Ectodermal cell (in vitro differentiated cells): Measurements from ENCODE around the gene CTSD.

ENCODE experiments used
- H3K27ac ChIP-seq: 2 replicates; pipeline ENCODE4 v1.7.0; 2013; ENCODE audit warnings: mild to moderate bottlenecking, low read depth, low read length; ENCODE audit not compliant: insufficient read depth, poor library complexity, severe bottlenecking
- H3K27me3 ChIP-seq: 2 replicates; pipeline ENCODE4 v1.7.0; 2013; ENCODE audit warnings: mild to moderate bottlenecking, low read length; ENCODE audit not compliant: insufficient read depth, control insufficient read depth, poor library complexity, severe bottlenecking
- H3K36me3 ChIP-seq: one replicate; pipeline ENCODE4 v1.7.0; 2013; ENCODE audit warnings: low read length; ENCODE audit not compliant: control insufficient read depth, insufficient read depth
- H3K4me1 ChIP-seq: one replicate; pipeline ENCODE4 v1.7.0; 2013; ENCODE audit warnings: low read length; ENCODE audit not compliant: control insufficient read depth, insufficient read depth
- H3K4me3 ChIP-seq: 2 replicates; pipeline ENCODE4 v1.7.0; 2013; ENCODE audit warnings: low read depth, low read length, control low read depth; ENCODE audit not compliant: insufficient read depth
- H3K9me3 ChIP-seq: 2 replicates; pipeline ENCODE4 v1.7.0; 2013; ENCODE audit warnings: mild to moderate bottlenecking, low read length, moderate library complexity; ENCODE audit not compliant: control insufficient read depth
- WGBS, 2 experiments: methylation state at CpG; one replicate each; pipeline ENCODE4 v1.1.7; 2013; ENCODE audit warnings: missing lambda C conversion rate in 2 of 2; 5-methylcytosine and 5-hydroxymethylcytosine counted together

Gene CTSD

DNA sequence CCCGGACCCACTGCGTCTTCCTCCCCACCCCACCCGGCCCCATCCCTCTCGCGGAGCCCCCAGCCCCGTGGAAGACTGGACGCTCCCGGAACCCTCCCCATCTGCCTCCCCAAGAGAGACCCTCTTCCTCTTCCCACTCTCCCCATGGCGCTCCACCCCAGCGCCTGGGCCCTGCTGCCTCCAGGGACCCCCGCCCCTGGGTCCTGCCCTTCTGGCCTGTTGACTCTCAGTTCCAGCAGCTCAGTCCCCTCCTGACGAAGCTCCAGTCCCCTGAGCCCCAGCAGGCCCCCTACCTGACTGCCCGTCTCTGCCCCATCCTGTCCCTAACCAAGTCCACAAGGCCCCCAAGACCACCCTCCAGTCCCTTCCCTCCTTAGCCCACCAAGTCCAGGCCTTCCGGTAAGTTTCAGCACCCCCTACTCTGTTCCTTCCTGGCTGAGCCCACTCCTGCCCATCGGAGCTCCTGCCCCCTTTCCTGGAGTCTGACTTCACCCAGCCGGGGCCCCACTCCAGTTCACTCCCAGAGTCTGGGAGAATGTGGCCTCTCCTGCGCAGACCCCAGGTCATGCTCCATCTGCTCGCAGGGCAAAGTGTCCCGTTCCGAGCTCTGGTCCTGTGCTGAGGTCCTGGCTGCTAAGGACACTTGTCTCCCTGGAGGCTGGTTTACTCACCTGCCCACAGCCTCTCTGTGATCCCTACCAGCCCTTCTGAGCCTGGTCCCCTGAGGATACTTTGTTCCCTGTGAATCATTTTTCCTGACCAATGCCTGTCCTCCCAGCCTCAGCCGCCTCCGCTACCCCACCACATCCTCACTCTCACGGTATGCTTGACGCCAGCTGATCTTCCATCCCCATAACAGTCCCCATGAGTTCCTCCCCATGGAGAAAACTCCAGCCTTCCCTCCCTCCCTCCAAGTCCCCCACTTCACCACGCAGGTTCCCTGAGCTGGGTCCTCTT lies 14.1 kb downstream of the CTSD start:
- WGBS, 2 experiments = 37 to 39% methylated on average over 25 of the region's 25 CpGs
- peaks cover 14% of the 10 kb centered on the region for H3K4me1 ChIP-seq
- peaks cover 44% of the 10 kb centered on the region for H3K27me3 ChIP-seq
- H3K4me3 ChIP-seq = no peak overlapping the region
- H3K36me3 ChIP-seq = no peaks in the 10 kb centered on the region
- H3K27ac ChIP-seq = no peak overlapping the region
- H3K9me3 ChIP-seq = no peaks in the 10 kb centered on the region

DNA sequence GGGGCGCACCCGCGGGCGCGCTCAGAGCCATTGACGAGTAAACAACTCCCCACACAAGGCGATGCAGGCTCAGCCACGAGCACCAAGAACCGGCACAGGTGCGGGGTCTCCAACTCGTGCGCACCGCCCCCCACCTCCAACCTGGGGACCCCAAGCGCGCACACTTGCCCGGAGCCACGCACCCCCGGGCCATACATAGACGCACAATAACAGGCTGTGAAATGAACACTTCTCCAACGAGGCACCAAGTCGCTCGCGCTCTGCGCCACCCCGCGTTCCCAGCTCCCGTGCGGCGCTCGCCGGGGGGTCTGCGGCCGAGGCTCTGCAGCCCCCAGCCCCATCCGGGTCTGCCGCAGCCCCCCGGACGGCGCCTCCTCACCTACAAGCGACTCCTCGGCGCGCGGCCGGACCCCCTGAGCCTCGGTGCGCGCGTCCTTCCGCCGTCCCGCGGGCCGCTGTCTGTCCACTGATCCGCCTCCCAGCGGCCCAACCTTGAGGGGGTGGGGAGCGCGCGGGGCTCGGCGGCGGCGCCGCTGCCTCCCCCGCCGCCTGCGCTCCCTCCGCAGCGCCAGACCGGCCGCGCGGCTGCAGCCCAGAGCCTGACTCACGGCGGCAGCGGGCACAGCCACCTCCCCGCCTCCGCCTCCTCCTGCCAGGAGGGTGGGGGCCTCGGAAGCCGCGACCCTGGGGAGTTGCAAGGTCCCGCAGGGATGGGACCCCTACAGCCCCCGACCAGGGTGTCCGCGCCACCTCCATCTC lies 14.9 kb downstream of the CTSD start:
- H3K27me3 ChIP-seq = peaks cover 48% of the 10 kb centered on the region
- no peaks in the 10 kb centered on the region for H3K36me3 ChIP-seq
- no peaks in the 10 kb centered on the region for H3K9me3 ChIP-seq
- H3K4me1 ChIP-seq = peaks cover 14% of the 10 kb centered on the region
- H3K4me3 ChIP-seq = peak overlapping the region; percentile 22
- H3K27ac ChIP-seq = no peak overlapping the region
- 3 to 5% methylated on average over 84 of the region's 84 CpGs for whole genome bisulfite sequencing, 2 experiments

DNA sequence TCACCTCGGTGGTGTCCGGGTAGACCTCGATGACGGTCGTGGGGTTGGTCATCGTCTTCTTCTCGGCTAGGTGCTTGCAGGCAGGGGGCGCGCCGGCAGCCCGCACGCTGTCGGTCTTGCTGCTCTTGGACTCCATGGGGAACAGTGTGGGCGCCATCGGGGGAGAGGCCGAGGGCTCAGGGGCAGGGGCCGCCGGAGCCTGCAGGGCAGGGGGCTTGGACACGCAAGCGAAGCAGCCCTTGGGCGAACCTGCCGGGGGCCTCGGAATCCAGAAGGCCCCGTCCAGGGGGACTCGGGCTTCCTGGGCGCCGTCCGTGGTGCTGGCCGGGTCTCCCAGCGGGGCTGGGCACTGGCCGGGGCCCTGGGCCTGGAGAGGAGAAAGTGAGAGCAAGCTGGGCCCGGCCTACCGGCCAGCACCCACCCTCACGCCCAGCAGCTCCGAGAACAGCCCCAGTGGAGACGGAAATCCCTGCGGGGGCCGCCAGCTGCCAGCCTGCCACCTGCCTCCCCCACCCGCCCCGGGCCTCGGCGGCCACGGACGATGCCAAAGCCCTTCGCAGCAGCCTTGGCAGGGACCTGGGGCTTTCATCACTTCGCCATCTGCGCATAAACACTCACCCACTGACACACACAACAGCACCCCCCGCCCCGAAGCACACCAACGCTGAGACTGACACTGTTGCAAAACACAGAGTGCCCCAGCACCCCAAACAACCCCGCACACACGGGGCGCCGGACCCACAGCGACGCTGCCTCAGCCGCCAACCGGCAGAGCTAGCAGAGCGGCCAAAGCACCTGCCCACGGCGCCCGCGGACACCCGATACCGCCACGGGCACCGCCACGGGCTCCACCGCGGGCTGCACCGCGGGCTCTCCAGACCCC lies 15.7 kb downstream of the CTSD start:
- H3K9me3 ChIP-seq = no peaks in the 10 kb centered on the region
- no peak overlapping the region for H3K27ac ChIP-seq
- H3K36me3 ChIP-seq = no peaks in the 10 kb centered on the region
- peak overlapping the region; percentile 22 for H3K4me3 ChIP-seq
- 62 to 65% methylated on average over 72 of the region's 72 CpGs for WGBS, 2 experiments
- H3K27me3 ChIP-seq = peaks cover 48% of the 10 kb centered on the region
- H3K4me1 ChIP-seq = peaks cover 14% of the 10 kb centered on the region

DNA sequence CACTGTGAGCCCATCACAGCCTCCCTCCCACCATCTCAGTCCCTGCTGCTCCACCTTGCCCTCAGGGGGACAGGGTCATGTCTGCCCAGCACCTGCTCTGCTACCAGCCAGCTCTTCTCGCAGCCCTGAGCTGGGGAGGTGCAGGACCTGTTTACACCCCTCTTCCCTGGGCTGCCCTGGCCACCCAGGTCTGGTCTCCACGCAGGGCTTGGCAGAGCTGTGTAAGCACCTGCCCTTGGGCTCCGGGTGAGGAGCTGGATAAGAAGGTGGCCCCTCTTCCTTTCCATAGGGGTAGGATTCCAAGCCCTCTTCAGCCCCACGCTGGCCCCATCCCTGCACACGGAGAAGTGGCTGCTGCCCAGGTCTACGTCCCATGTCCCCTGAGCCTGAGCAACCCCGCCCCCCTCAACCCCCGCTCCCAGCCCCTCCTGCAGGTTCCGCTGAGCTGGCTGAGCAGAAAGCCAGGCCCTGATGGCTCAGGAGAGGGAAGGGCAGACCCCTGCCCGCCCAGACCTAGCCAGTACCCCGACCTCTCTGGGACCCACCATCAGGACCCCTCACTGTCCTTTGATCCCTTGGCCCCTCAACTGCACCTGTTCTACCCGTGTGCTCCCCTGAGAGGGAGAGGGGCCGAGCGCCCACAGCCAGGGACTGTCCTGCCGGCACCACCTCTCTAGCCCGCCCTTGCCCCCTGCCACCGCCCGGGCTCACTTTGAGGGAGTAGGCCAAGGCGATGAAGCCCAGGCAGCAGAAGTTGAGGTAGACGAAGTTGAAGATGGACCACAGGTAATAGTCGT lies 16.6 kb downstream of the CTSD start:
- no peak overlapping the region for H3K27ac ChIP-seq
- H3K4me3 ChIP-seq = no peak overlapping the region
- 90 to 92% methylated on average over 21 of the region's 21 CpGs for WGBS, 2 experiments
- no peaks in the 10 kb centered on the region for H3K9me3 ChIP-seq
- H3K36me3 ChIP-seq = no peaks in the 10 kb centered on the region
- H3K4me1 ChIP-seq = peaks cover 14% of the 10 kb centered on the region
- peaks cover 50% of the 10 kb centered on the region for H3K27me3 ChIP-seq

DNA sequence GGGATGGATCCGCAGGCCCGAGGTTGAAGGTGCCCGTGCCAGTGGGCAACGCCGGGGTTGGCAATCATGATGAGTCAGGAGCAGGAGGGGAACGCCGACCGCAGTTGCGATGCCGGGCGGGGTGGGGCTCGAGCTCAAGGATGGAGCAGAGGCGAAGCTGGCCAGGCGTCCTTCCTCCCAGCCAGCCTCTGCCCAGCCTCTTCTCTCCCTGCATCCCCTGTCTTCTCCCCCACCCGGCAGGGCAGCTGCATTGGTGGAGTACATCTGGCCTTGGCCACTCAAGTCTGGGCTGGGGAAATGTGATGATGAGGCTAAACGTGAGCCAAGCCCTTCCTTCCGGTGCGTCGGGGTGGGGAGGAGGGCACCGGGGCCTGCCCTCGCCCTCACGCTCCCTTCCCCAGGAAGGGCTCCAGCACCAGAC lies 17.2 kb downstream of the CTSD start:
- Histone ChIP-seq H3K9me3 (no peaks in the 10 kb centered on the region), H3K36me3 (no peaks in the 10 kb centered on the region), H3K27me3 (peaks cover 53% of the 10 kb centered on the region), H3K27ac (no peak overlapping the region), H3K4me3 (no peak overlapping the region), H3K4me1 (peaks cover 14% of the 10 kb centered on the region)
- WGBS, 2 experiments = 93 to 94% methylated on average over 22 of the region's 22 CpGs

DNA sequence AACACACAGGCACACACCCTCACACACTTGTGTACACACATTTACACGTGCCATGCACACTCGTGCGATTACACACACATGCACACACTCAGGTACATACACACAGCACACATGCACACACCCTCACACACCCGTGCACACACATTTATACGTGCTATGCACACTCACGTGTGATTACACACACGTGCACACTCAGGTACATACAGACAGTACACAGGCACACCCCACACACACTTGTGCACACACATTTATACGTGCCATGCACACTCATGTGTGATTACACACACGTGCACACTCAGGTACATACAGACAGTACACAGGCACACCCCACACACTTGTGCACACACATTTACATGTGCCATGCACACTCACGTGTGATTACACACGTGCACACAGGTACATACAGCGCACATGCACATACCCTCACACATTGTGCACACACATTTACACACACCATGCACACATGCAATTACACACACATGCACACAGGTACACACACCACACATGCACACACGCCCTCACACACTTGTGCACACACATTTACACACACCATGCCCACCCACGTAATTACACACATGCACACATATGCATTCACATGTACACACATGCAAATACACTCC lies 17.9 kb downstream of the CTSD start:
- H3K4me3 ChIP-seq = no peak overlapping the region
- no peaks in the 10 kb centered on the region for H3K36me3 ChIP-seq
- H3K9me3 ChIP-seq = no peaks in the 10 kb centered on the region
- peaks cover 14% of the 10 kb centered on the region for H3K4me1 ChIP-seq
- 88 to 90% methylated on average over 14 of the region's 14 CpGs for WGBS, 2 experiments
- peaks cover 55% of the 10 kb centered on the region for H3K27me3 ChIP-seq
- no peak overlapping the region for H3K27ac ChIP-seq

DNA sequence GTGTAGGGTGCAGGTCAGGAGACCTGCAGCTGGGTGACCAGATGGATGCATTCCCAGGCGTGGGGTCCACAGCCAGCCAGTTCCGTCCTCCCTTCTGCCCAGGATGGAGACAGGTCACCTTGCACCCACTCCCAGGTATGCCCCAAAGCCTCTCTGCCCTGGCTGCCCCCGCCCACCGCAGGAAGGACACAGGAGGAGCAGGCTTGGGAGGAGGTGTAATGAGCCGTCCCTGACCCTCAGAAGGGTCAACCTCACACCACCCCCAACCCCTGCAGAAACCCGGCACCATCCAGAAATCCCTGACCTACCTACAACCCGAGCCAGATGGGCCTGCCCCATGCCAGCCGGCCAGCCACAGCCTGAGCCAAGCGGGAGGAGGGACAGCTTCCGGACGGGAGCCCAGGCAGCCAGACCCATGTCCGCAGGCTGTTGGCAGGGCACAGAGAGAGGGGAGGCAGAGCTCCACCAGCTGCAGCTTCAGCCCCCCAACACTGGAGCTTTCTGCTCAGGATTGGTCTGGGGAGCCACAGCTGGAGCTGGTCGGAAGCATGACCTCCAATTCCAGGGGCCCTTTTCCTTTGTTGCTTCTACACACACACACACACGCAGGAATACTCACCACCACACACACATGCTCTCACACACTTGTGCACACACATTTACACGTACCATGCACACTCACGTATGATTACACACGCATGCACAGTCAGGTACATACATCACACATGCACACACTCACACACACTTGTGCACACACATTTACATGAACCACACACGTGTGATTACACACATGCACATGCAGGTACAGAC lies 18.6 kb downstream of the CTSD start:
- WGBS, 2 experiments = 89 to 90% methylated on average over 18 of the region's 18 CpGs
- Histone ChIP-seq H3K27me3 (peaks cover 47% of the 10 kb centered on the region), H3K9me3 (no peaks in the 10 kb centered on the region), H3K4me1 (peaks cover 8% of the 10 kb centered on the region), H3K27ac (no peak overlapping the region), H3K4me3 (no peak overlapping the region), H3K36me3 (no peaks in the 10 kb centered on the region)

DNA sequence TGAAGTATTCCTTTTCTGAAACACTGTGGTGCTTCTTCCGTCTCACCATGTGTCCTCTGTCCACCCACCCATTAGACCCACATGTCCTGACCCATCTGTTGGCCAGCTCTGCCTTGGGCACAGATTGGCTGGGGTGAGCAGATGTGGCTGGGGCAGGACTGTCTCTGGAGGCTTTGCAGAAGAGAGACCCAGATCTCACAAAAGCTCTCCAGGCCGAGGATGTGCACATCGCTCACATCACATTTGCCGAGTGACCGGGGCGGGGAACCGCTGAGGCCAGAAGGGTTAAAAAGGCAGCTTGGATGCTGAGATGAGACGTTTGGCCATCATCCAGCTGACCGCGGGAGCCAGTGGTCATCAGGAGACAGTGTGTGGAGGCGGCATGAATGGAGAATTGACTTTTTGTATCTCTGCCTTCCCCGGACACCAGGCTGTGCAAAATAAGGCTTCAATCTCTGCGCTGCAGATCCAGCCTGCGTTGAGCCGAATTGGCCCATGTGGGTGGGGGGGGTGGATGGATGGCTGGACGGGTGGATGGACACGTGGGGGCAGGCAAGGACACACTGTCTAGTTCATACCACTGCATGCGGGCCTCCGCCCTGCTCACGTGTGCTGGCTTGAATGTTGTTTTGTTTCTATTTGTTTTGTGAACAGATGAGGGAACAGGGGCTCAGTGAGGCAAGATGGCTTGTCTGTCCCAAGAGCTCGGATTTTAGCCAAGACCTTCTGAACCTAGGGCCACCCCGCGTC lies 19.4 kb downstream of the CTSD start:
- peaks cover under 1% of the 10 kb centered on the region for H3K4me1 ChIP-seq
- H3K27ac ChIP-seq = no peak overlapping the region
- H3K36me3 ChIP-seq = no peaks in the 10 kb centered on the region
- no peak overlapping the region for H3K4me3 ChIP-seq
- peaks cover 43% of the 10 kb centered on the region for H3K27me3 ChIP-seq
- no peaks in the 10 kb centered on the region for H3K9me3 ChIP-seq
- WGBS, 2 experiments = 87 to 91% methylated on average over 23 of the region's 23 CpGs
